Measurements from ENCODE around the gene NUTM2B.
"Not testable (repeated sequence)": the region's sequence is repeated elsewhere in the genome, so short reads cannot be mapped to it uniquely, and the experiment has no call there.

Gene NUTM2B, protein sequence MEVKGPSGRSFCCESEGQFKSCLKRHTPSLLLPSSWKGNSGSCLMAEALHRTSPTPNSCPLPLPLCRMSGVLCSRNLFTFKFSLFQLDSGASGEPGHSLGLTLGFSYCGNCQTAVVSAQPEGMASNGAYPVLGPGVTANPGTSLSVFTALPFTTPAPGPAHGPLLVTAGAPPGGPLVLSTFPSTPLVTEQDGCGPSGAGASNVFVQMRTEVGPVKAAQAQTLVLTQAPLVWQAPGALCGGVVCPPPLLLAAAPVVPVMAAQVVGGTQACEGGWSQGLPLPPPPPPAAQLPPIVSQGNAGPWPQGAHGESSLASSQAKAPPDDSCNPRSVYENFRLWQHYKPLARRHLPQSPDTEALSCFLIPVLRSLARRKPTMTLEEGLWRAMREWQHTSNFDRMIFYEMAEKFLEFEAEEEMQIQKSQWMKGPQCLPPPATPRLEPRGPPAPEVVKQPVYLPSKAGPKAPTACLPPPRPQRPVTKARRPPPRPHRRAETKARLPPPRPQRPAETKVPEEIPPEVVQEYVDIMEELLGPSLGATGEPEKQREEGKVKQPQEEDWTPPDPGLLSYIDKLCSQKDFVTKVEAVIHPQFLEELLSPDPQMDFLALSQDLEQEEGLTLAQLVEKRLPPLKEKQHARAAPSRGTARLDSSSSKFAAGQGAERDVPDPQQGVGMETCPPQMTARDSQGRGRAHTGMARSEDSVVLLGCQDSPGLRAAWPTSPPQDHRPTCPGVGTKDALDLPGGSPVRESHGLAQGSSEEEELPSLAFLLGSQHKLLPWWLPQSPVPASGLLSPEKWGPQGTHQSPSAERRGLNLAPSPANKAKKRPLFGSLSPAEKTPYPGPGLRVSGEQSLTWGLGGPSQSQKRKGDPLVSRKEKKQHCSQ

DNA sequence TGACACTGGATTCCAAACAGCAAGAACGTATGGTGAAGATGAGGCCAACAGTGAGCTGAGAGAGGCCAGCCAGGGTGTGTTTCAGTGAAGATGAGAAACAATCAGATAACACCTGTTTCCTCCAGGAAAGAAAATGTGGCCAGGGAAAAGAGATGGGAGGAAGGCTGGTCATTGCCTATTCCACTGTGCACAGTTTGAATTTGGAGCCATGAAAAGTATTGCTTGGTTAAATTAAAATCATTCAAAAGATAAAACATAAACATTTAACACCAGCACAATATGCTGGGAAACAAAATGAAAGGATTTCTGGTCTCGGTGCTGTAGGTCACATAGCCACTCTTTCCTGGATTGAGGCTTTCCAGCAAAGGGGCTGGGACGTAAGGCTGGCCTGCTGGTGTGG is at the start of gene NUTM2B:
NUTM2B (plus strand) TSS at position 301 of the 400 bp plus-strand sequence. CDS start 383 bp downstream, outside the sequence.
- not testable (repeated sequence) for DNase-seq

DNA sequence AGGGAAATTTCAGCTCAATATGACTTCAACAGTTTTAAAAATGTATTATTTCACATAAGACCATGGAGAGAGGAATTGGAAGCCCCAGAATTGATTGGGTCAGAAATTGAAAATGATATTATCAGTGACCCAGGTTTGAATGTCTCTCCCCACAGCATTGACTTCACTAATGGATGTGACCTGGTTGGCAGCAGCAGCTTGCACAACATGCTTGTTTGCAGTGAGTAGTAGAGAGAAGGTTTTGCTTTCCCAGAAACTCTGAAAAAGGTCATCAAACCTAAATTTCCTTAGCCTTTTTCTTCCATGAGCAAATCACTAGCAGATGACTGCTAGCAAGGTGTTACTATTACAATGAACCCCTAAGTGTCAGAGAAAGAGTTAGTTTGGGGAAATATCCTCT is 39.7 kb upstream of the NUTM2B start:
- not testable (repeated sequence) for DNase-seq

DNA sequence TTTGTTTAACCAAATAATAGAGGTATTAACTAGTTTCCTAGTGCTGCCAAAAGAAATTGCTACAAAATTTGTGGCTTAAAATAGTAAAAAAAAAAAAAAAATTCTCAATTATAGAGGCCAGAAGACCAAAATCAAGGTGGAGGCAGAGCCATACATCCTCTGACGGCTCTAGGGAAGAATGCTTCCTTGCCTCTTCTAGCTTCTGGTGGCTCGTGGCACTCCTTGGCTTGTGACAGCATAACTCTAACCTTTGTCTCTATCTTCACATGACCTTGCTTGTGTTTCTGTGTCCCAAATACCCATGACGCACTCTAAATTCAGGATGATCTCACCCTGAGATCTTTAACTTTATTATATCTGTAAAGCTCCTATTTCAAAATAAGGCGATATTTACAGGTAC is 38.3 kb upstream of the NUTM2B start:
- DNase-seq, result not testable (repeated sequence)

DNA sequence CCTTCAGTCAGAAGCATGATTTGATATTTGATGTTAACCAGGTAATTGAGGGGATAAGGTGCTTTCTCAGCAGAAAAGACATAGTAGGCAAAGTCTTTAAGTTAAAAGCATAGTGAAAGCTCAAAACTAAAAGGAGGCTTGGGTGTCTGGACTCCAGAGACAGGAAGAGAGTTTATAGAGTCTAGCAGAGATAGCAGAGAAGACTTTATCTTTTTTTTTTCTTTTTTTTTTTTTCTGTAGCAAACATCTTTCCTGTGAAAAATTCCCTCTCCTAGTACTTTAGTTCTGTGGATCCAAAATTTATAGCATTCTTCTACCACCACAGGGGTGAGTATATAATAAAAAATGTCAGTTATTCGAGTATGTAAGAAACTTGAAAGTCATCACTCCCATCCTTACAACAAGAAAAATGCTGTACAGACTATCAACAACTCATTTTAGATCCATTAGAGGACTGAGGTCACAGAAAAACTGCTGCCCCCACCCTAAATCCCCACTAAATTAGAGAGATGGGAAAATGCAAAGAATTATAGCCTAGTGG is 33.7 kb upstream of the NUTM2B start:
- not testable (repeated sequence) for DNase-seq

DNA sequence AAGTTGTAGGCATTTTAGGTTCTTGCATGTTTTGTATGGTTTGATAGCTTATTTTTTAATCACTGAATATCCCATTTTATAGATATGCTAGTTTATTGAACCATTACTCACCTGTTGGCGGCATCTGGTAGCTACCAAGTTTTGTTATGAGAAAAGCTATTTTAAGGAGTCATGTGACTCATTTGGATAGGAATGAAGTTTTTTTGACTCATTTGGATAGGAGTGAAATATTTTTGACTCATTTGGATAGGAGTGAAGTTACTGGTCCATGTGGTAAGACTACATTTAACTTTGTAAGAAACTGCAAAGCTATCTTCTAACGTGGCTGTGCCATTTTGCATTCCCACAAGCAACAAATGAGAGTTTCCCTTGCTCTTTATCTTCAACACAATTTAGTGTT is 28.1 kb upstream of the NUTM2B start:
- not testable (repeated sequence) for DNase-seq

DNA sequence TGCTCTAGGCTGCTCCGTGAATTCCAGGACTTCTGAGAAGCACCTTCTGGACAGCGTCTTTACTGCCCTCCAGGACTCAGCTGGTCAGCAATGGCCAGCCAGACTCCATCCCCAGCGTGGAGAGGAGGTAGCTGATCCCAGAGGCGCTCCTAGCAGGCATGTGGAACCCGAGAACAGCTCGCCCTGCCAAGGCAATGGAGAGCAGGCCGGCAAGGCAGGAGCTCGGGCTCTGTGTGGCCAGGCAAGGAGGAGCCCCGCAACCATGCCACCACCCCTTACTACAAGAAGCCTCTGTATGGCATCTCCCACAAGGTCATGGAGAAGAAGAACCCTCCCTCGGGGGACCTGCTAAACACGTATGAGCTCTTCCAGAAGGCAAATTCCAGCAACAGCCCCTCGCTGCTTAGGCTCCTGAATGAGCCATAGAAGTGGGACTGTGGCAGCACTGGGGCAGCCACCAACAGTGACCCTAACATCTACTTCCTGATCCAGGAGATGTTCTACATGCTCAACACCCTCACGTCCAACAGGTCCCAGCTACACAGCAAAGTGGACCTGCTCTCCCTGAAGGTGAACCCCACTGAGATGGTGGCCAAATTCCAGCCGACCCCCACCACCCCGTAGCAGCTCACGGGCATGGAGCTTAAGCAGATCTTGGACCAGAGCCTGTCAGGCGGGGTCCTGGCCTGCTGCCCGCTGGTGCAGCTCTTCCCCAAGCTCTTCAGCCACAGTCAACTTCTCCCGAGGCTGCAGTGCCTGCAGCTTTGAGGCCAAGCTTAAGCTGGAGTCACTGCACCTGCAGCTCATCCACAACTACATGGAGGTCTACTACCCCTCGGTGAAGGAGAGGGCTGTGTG is 19.8 kb upstream of the NUTM2B start:
- DNase-seq, result not testable (repeated sequence)

DNA sequence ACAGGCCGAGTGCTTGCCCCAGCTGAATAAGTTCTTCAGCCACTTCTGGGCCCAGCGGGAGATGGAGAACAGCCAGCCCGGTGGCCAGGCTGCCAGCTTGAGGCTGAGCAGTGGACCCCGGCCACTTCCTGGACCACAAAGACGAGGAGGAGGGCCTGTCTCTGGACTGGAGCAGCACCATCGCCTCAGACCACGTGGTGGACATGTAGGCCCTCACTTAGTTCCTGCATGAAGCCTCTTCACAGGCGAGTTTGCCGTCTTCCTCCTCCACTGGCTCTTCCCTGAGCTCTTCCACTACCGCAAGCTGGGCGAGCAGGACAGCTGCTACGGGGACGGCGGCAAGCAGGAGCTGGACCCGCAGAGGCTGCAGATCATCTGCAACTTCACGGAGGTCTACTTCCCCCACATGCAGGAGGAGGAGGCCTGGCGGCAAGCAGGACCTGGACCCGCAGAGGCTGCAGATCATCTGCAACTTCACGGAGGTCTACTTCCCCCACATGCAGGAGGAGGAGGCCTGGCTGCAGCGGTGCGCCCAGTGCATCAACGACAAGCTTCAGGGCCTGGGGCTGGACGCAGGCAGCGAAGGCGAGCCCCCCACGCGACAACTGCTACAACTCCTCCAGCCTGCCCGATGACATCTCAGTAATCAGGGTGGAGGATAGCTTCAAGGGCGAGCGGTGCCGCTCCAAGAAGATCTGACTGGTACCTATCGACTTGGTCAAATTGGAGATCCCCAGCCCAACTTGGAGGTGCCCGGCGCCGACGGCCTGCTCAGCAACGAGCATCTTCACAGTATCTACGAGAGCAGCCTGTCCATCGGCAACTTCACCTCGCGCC is 18.9 kb upstream of the NUTM2B start:
- not testable (repeated sequence) for DNase-seq

DNA sequence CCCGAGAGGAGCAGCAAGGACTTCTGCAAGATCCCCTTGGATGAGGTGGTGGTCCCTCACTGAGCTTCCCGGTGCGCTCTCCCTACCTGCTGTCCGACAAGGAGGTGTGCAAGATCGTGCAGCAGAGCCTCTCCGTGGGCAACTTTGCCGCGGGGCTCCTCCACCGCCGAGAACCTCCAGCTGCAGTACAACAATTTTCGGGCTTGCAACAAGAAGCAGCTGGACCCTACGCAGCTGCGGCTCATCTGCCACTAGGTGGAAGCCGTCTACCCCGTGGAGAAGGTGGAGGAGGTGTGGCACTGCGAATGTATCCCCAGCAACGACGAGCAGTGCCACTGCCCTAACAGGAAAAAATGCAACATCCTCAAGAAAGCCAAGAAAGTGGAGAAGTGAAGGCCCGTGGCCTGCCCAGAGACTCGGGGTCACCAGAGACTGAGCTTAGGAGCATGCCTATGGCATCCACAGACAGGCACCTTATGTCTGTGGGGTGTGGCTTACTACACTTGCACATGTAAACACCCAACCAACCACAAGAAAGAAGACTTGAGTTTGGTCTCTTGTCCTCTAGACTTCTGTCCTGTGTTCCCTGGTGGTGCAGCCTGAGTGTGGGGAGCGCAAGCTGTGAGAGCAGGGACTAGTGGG is 17.9 kb upstream of the NUTM2B start:
- peak in 1 of 2 experiments; percentile 14 for DNase-seq

DNA sequence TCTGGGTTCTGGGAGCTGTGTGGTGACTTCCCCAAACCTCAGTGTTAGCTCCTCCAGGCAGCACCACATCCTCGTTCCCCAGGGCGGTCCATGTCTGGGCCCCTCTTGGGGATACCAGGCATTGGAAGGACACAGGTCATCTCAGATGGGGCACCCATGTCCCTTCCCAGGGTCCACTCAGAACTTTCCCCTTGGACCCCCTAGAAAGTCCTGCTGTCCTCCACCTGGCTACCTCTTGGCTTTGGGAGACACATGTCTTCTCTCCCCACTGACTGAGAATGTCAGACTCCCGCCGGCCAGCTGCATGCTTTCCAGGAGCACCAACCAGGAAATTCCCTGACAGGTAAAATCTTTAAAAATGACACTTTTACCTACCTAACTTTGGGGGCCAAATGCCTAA is 16.4 kb upstream of the NUTM2B start:
- not testable (repeated sequence) for DNase-seq

DNA sequence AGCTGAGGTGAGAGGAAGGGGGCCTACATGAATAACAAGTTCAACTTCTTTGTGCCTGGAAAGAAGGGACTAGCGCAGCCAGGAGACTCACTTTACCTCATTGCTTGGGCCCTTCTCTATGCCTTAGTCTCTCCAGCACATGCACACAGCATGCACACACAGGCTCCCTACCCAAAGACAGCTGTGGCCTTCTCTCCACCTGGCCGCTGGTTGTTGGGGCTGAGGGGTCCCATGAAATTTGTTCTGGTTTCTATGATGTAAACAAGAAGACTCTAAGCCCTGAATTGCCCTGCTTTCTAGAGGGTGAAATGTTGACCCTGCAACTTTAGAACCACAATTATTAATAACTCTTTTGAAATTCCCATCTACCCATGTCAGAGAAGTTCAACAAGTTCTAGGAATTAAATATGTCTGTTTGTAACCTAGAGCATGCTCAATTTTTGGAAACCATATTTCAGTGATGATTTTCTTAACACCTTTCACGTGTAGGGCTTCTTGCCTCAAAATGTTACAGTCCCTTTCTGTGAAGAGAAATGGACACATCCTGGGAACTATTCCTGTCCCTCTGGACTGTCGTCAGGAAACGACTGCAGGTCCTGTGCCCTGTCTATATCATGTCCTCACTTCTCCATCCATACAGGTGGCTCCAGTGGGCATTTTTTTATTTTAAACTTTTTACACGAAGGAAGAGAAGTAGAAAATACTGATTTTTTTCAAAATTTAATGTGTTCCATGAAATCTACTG is 15.4 kb upstream of the NUTM2B start:
- DNase-seq, result not testable (repeated sequence)

DNA sequence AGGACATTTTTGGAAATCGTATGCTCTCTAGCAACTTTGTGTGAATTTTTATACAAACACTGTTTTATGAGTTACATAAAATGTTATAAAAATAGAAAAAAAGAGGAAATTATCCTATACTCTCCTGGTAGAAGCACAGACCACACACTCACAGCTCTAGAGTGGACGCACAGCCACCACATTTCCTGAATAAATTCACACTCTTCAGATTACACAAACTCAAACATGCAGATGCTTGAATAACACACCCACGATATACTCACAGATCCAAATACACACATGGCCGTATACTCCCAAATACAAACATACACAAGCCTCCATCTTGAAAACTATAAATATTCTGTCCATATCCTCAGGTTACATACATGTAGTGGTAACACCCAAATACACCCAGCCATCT is 14.2 kb upstream of the NUTM2B start:
- not testable (repeated sequence) for DNase-seq

DNA sequence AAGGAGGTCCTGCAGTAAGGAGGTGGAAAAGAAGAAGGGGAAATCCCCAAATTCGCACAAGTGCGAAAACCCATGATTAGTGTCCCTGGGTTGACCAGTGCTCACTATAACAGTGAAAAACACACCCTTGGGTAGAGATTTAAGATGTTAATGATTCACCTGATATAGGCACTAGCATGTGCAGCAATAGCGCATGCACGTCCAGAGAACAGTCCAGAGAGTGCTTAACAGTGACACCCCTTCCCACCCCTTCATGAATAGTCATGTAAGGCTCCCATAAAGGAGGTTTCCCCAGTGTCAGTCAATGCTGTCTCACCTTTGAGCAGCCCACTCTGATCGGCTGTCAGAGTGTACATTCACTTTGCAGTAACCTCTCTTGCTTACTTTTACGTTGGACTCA is 6.4 kb upstream of the NUTM2B start:
- DNase-seq, result not testable (repeated sequence)

DNA sequence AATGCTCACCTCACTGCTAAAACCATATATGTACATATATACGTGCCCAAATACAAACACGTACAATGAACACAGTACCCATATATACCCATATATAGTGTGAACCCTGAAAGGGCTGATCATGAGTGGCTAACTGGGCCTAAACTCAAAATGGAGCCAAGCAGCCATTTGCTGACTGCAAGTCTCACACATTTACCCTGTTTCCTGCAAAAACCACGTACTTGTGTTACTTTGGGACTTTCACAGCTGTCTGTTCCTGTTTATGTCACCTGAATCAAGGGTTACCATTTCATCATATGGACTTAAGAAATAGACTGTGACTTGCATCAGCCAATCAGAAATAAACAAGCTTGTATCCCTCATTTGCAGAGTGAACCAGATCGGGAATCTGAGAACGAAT is 5.9 kb upstream of the NUTM2B start:
- DNase-seq, result not testable (repeated sequence)

DNA sequence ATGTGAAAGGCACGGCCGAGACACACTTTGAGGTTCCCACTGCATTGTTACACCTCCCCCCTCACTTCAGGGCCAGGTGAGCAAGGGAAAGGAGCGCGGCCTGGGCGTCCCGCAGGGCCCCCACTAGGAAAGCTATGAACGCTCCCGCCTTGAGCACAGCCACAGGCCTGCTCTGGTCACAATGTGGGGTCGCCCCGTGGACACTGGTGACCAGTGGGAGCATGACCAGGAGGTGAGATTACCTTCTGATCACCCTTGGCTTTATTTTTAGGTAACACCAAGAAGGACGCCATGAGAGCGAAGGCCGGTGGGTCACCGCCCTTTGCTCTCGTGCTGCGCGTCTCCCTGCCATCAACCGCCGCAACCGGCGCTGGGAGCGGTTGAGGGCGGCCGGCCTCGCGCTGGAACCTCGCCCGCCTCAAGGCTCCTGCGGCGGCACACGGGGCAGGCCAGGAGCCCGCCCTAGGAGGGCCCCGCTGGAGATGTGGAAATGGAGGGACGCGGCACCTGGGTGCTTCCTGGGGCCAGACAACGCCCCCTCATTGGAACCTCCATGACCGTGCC is 2.6 kb upstream of the NUTM2B start:
- not testable (repeated sequence) for DNase-seq

DNA sequence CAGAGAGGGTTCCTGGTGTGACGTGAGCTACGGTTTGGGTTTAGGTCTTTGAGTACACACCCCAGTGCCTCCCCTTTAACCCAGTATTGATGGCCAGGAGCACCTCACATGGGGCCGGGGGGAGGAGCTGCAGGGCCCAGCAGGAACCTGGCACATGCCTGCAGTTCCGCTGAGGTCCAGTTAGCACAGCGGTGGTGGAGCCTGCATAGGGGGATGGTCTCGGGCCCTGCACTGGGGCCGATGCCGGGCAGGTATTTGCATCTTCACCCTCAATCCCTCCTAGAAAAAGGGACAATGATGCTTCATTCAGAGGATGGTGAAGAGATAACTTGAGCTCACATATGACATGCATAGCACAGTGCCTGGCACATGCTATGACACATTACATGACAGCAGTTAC is 4.0 kb downstream of the NUTM2B start:
- not testable (repeated sequence) for DNase-seq

DNA sequence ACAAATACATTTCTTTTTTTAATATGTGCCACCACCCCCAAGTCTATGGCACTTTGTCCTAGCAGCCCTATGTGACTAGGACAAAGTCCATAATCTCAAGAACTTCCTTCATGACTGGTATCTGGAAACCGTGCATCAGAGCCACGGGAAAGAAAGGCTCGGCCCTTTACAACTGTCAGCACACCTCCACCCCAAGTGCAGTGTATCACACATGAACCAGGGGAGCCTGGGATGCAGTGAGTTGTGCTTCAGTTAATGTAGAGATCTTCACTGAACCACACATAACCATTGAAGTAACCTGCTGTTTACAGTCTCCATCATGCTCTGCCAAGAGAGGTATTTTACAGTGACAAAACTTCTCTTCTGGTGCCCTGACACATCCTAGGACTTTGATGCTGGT is 11.9 kb downstream of the NUTM2B start:
- not testable (repeated sequence) for DNase-seq

DNA sequence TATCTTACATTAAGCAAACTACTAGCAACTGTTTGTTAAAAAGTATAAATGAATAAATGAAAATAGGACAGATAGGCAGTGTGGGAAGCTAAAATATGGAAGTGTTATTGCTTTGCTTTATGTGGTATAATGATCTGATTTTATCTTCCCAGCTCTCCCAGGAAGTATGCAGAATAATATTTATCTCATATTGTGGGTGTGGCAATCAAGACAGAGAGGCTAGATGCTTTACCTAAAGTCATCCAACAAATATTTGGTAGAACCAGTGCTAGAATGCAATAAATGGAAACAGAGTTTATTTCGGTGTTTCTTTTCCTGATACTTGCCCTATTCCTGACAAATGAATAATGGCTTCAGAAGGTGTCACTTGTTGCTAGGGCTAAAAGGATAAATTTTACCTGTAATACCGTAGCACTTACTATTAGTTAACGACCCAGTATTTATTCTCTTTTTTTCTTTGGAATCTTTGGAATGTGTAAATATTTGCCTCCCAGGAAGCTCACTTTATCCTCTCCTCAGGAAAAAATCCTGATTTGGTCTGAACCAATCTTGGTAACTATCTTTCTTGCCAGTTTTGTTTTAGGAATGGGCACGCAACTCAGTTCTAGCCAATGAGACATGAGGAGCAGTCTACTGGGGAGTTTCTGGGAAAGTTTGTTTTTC is 14.0 kb downstream of the NUTM2B start:
- DNase-seq, result not testable (repeated sequence)

DNA sequence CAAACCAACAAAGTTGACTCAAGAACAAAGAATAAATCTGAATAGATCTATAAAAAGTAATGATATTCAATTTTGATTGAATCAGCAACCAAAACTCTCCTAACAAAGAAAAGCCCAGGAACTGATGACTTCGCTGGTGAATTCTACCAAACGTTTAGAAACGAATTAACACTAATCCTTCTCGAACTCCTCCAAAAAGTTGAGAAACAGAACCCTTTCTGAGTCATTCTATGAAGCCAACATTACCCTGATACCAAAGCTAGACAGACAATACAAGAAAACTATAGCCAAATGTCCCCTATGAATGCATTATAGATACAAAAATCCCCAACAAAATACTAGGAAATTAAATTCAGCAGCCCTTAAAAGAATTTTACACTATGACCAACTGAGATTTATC is 17.0 kb downstream of the NUTM2B start:
- not testable (repeated sequence) for DNase-seq

DNA sequence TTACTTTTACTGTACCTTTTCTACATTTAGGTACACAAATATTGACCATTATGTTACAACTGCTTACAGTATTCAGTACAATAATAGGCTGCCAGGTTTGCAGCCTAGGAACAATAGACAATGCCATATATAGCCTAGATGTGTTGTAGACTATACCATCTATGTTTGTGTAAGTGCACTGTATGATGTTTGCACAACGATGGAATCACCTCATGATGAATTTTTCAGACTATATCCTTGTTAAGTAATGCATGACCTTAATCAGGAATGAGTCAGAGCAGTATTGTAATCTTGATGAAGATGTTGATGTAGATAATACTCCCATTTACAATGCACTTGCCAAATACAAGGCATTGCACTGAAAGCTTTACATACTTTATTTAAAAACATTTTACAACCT is 23.6 kb downstream of the NUTM2B start:
- not testable (repeated sequence) for DNase-seq
